PC-3 (cell line): ENCODE results near the gene GPC2.

ENCODE experiments used
- EZH2phosphoT487 ChIP-seq: fragments of 300-600 bp; sonication (generic); IDR thresholded peaks from 2 replicates; pipeline ENCODE4 v1.6.1; 2018; ENCODE audit warnings: mild to moderate bottlenecking, antibody characterized with exemption, low read length, borderline replicate concordance
- TF ChIP-seq, protein P1 (sequence below): fragments of 300-600 bp; sonication (generic); conservative IDR thresholded peaks from 2 replicates; pipeline ENCODE4 v1.5.1; 2017; ENCODE audit warnings: antibody characterized with exemption, low read depth, mild to moderate bottlenecking, low read length

DNA sequence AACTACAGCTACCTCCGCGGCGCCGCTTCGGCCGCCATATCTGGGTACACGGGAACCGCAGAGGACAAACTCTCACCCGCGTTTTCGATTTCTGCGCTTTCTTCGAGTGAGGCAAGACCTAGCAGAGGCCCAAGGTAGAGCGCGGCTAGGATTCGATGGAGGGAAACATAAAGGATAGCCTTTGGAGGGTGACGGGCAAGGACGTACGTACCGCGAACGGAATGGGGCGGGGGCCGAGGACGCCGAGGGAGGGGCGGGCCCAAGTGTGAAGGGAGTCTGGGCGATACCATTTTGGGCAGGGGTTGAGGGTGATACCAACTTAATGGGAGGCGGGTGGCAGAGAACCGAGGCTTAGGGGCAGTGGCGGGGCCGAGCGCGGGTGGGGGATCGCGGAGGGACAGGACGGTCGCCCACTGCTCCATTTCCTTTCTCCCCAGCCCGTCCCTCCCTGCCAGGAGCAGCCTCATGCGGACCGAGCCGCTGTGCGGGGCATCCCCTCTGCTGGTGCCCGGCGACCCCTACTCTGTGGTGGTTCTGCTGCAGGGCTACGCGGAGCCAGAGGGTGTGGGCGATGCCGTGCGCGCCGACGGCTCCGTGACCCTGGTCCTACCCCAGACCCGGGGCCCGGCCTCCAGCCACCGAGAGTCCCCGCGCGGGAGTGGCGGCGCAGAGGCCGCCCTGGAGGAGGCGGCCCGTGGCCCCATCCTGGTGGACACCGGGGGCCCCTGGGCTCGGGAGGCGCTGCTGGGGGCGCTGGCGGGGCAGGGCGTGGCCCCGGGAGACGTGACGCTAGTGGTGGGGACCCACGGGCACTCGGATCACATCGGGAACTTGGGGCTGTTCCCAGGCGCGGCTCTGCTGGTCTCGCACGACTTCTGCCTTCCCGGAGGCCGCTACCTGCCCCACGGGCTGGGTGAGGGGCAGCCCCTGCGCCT, 50.0 kb downstream of the GPC2 start, which contains the start of gene MBLAC1:
- no peak for TF ChIP-seq EZH2phosphoT487
- TF ChIP-seq, protein P1, sequence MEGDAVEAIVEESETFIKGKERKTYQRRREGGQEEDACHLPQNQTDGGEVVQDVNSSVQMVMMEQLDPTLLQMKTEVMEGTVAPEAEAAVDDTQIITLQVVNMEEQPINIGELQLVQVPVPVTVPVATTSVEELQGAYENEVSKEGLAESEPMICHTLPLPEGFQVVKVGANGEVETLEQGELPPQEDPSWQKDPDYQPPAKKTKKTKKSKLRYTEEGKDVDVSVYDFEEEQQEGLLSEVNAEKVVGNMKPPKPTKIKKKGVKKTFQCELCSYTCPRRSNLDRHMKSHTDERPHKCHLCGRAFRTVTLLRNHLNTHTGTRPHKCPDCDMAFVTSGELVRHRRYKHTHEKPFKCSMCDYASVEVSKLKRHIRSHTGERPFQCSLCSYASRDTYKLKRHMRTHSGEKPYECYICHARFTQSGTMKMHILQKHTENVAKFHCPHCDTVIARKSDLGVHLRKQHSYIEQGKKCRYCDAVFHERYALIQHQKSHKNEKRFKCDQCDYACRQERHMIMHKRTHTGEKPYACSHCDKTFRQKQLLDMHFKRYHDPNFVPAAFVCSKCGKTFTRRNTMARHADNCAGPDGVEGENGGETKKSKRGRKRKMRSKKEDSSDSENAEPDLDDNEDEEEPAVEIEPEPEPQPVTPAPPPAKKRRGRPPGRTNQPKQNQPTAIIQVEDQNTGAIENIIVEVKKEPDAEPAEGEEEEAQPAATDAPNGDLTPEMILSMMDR, result no peak
